Umbilical cord (tissue), 1 donor: ENCODE data around the gene MUC7. TPM values are rescaled to one million over a fixed set of nuclear protein-coding genes. Genes with fewer than 3 reads are reported as not detected.

Experiments used
- total RNA-seq: library from RNA; depleted of rRNA; stranded (reverse); fragments of >200 nt; gene quantifications from one replicate; pipeline ENCODE4 v1.2.3, GENCODE V29; 2014; ENCODE audit warnings: low replicate concordance; ENCODE audit not compliant: insufficient read depth

Gene MUC7
- total RNA-seq, 1 donor from 2014 or later: 10.8 TPM

Other genes starting within 250 kb of the MUC7 start
- 5.3 TPM for gene FDCSP, start 246.1 kb upstream of the MUC7 start, total RNA-seq
- gene CSN3, start 229.6 kb upstream of the MUC7 start, total RNA-seq: not detected
- gene CABS1, start 137.2 kb upstream of the MUC7 start, total RNA-seq: 6.5 TPM
- not detected for gene SMR3A, start 111.4 kb upstream of the MUC7 start, total RNA-seq
- gene SMR3B, start 89.1 kb upstream of the MUC7 start, total RNA-seq: 8.9 TPM
- 2.4 TPM for gene OPRPN, start 74.3 kb upstream of the MUC7 start, total RNA-seq
- 0.96 TPM for gene AMTN, start 46.4 kb downstream of the MUC7 start, total RNA-seq
- gene AMBN, start 120.1 kb downstream of the MUC7 start, total RNA-seq: 7.9 TPM
- 1.4 TPM for gene ENAM, start 156.5 kb downstream of the MUC7 start, total RNA-seq
- gene JCHAIN, start 194.3 kb downstream of the MUC7 start, total RNA-seq: not detected
- gene UTP3, start 216.3 kb downstream of the MUC7 start, total RNA-seq: 14.4 TPM
- gene RUFY3, start 249.8 kb downstream of the MUC7 start, total RNA-seq: 68.9 TPM